ENCODE data around the gene KRTAP10-8.
"Not testable (repeated sequence)": the region's sequence is repeated elsewhere in the genome, so short reads cannot be mapped to it uniquely, and the experiment has no call there.

Gene KRTAP10-8

DNA sequence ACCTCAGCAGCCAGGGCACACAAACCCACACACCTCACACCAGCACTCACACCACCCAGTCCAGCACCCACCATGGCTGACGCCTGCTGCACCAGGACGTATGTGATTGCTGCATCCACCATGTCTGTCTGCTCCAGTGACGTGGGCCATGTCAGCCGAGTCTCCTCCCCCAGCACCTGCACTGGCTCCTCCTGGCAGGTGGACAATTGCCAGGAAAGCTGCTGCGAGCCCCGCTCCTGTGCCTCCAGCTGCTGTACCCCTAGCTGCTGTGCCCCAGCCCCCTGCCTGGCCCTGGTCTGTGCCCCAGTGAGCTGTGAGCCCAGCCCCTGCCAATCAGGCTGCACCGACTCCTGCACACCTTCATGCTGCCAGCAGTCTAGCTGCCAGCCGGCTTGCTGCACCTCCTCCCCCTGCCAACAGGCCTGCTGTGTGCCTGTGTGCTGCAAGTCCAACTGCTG lies at the start of gene KRTAP10-8:
TSS of gene KRTAP10-8 (plus strand) at position 51 of the 458 bp plus-strand sequence. CDS start at position 73, 22 bp downstream.
- DNase-seq (ENCODE audit: low read depth in 1 of 2, low spot score in 1 of 2), result no peak

DNA sequence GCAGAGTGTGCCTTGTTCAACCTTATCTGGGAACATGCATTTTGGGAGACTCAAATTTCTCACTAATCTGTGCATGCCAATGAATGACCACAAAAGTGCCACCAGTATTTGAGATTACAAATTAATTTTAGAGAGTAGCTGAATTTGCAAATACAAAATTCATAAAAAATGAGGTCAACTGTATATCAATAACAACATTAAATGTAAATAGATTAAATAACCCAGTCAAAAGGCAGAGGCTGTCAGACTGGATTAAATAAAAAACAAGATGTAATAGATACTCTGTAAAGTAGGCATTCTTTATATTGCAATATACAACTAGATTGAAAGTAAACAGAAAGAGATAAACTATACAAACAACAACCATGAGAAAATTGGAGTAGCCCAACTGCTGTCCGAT lies 47.8 kb upstream of the KRTAP10-8 start:
- DNase-seq (ENCODE audit: low read depth in 1 of 2, low spot score in 1 of 2), result no peak

GRCh38 chr21:44564886-44565598 lies 46.8 kb upstream of the KRTAP10-8 start:
- no peak for DNase-seq (ENCODE audit: low read depth in 1 of 2, low spot score in 1 of 2)

DNA sequence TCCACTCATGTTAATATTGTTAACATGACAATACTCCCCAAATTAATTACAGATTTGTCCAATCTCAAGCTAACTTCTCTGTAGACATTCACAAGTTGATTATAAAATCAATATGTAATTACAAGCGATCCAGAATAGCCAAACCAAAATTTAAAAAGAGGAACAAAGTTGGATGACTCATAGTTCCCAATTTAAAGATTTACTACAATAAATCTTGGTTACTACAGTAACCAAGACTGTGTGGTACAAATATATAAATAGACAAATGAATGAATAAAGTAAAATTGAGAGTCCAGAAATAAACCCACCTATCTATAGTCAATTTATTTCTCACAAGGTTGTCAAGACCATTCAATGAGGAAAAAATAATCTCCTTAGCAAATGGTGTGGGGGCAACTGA lies 45.5 kb upstream of the KRTAP10-8 start:
- no peak for DNase-seq (ENCODE audit: low read depth in 1 of 2, low spot score in 1 of 2)

- no peak for DNase-seq (ENCODE audit: low read depth in 1 of 2, low spot score in 1 of 2)
Observed at GRCh38 chr21:44567481-44568171, 44.3 kb upstream of the KRTAP10-8 start.

- no peak for DNase-seq (ENCODE audit: low read depth in 1 of 2, low spot score in 1 of 2)
Observed at GRCh38 chr21:44568261-44568660, 43.6 kb upstream of the KRTAP10-8 start.

DNA sequence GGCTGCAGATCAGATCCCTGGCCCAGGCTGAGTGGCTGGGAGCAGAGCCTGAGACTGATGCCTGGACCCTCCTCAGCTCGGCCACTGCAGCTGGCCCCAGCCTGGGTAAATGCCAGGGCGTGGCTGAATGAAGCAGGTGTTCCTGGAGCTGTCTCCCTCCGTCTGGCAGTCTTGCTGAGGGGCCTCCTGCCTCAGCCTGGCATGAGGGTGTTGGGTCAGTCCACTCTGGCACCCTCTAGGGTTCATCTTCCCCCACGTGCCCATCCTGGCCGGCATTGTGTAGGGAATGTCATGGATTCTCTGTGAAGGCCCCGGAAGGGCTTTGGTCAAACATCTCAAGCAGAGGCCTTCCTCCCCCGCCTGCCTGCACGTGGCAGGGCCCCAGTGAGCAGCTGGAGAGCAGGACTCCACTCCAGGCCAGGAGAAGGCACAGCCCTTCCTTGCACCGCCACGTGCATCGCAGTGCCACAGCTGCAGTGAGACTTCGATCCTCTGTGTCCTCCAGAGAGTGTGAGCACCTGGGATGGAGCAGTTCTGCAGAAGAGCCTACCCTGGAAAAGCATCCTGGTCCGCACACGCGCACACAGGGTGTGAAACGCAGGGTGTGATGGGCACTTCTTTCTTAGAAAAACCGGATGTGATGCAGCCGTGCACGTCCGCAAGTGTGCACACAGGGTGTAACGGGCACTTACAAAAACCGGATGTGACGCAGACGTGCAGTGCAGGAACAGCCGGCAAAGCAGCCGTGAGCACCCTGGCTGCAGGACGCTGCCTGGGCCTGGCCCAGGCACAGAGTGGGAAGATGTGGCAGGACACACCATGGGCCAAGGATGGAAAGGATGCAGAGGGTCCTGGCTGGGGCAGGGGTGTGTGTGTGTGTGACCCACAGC lies 43.0 kb upstream of the KRTAP10-8 start:
- DNase-seq (ENCODE audit: low read depth in 1 of 2, low spot score in 1 of 2), result no peak

DNA sequence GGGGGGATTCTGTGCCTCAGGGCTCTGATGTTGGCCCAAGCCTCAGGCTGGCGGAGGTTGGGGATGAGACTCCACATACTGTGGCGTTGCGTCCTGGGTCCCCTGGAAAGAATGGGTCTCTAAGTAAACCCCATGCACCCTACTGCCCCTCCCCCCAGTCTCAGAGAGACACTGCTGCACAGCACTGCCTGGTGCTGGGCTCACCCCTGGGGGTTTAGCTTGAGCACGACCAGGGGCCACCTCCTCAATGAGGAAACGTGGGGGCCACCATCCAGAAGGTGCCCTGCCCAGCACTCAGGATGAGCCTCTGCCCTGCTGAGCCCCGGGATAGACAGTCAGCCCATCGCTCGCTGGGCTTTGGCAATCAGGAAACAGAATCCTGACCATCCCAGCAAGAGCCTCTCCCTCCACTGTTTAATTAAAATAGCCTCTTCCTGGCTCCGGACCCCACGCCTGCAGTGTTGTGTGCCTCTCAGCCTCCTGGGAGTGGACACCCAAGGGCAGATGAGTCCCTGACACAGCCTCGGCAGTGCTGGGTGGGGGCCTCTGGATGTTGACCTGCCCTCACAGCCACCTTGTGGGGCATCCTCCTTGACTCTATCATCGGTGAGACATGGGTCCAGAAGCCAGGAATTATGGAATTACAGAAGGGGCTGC lies 41.9 kb upstream of the KRTAP10-8 start:
- DNase-seq (ENCODE audit: low read depth in 1 of 2, low spot score in 1 of 2), result no peak

- no peak for DNase-seq (ENCODE audit: low read depth in 1 of 2, low spot score in 1 of 2)
Observed at GRCh38 chr21:44571296-44571695, 40.6 kb upstream of the KRTAP10-8 start.

- no peak for DNase-seq (ENCODE audit: low read depth in 1 of 2, low spot score in 1 of 2)
Observed at GRCh38 chr21:44571844-44572782, 39.8 kb upstream of the KRTAP10-8 start.

- DNase-seq (ENCODE audit: low read depth in 1 of 2, low spot score in 1 of 2), result no peak
Observed at GRCh38 chr21:44572959-44573583, 38.8 kb upstream of the KRTAP10-8 start.

- DNase-seq (ENCODE audit: low read depth in 1 of 2, low spot score in 1 of 2), result not testable (repeated sequence)
Observed at GRCh38 chr21:44573630-44574456, 38.0 kb upstream of the KRTAP10-8 start, which contains the start of gene KRTAP10-4. KRTAP10-4 (plus strand) TSS chr21:44573729; CDS start chr21:44573759, 30 bp downstream.

DNA sequence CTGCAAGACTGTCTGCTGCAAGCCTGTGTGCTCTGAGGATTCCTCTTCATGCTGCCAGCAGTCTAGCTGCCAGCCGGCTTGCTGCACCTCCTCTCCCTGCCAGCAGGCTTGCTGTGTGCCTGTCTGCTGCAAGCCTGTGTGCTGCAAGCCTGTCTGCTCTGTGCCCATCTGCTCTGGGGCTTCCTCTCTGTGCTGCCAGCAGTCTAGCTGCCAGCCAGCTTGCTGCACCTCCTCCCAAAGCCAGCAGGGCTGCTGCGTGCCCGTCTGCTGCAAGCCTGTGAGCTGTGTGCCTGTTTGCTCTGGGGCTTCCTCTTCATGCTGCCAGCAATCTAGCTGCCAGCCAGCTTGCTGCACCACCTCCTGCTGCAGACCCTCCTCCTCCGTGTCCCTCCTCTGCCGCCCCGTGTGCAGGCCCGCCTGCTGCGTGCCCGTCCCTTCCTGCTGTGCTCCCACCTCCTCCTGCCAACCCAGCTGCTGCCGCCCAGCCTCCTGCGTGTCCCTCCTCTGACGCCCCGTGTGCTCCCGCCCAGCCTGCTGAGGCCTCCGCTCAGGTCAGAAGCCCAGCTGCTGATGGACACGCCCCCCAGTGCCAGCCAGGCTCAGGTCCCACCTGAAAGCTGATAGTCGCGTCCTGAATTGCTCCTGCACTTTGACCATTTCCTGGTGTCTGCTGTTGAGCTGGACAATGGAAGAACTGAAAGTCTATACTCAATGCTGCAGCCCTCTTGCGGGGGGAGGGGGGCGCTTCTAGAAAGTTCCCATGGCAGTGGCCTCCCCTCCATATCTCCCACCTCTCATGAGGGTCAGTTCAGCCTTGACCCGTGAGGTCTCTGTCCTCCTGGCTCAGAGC lies 37.2 kb upstream of the KRTAP10-8 start:
- no peak for DNase-seq (ENCODE audit: low read depth in 1 of 2, low spot score in 1 of 2)

GRCh38 chr21:44575307-44576024 lies 36.4 kb upstream of the KRTAP10-8 start:
- DNase-seq (ENCODE audit: low read depth in 1 of 2, low spot score in 1 of 2), result no peak

GRCh38 chr21:44576025-44576420 lies 35.9 kb upstream of the KRTAP10-8 start:
- no peak for DNase-seq (ENCODE audit: low read depth in 1 of 2, low spot score in 1 of 2)

- no peak for DNase-seq (ENCODE audit: low read depth in 1 of 2, low spot score in 1 of 2)
Observed at GRCh38 chr21:44578371-44579055, 33.4 kb upstream of the KRTAP10-8 start.

Data from activated T-helper 1 cell treated with anti-CD3 and anti-CD28 coated beads, Interleukin-2, amount 50 U/mL, for 16 hours (primary cell).